ENCODE data around the gene MCRIP2.

Gene MCRIP2

GRCh38 chr16:695355-696089 is 53.9 kb downstream of the MCRIP2 start:
- DNase-seq (ENCODE audit: low read depth in 2 of 2, low spot score in 1 of 2) = peak in 1 of 2 donors; percentile 43
